HG02571 (cell line): ENCODE data around the gene GADL1.

Experiments
- ATAC-seq: cut with Tn5 transposase; IDR thresholded peaks from one replicate; pipeline ENCODE4 v1.9.1; 2021; ENCODE audit warnings: mild to moderate bottlenecking, moderate library complexity; ENCODE audit not compliant: unreplicated experiment

The GADL1 gene

DNA sequence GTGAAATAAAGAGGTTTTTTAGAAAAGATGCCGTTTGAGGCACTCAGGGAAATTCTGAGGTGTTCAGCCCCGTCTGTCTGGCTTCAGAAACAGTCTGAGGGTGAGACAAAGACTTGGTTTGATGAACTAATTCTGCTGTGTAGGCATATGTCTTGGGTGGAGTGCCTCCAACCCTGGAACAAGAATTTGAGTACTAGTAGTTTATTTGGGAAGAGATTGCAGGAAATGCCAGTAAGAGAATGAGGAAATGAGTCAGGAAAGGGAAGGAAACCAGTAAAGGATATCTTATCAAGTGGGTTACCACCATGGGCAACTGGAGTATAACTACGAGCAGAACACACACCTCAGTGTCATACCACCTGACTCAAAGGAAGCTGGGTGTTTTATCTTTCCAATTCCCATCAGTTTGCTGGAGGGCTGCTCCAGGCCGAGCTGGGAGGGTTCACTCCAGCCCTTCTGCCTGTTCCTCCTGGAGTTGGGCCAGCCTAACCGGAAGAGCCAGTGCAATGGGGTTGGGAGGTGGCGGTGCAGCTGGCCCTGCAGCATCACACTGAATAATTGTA is 212.7 kb downstream of the GADL1 start:
- no peak for ATAC-seq

DNA sequence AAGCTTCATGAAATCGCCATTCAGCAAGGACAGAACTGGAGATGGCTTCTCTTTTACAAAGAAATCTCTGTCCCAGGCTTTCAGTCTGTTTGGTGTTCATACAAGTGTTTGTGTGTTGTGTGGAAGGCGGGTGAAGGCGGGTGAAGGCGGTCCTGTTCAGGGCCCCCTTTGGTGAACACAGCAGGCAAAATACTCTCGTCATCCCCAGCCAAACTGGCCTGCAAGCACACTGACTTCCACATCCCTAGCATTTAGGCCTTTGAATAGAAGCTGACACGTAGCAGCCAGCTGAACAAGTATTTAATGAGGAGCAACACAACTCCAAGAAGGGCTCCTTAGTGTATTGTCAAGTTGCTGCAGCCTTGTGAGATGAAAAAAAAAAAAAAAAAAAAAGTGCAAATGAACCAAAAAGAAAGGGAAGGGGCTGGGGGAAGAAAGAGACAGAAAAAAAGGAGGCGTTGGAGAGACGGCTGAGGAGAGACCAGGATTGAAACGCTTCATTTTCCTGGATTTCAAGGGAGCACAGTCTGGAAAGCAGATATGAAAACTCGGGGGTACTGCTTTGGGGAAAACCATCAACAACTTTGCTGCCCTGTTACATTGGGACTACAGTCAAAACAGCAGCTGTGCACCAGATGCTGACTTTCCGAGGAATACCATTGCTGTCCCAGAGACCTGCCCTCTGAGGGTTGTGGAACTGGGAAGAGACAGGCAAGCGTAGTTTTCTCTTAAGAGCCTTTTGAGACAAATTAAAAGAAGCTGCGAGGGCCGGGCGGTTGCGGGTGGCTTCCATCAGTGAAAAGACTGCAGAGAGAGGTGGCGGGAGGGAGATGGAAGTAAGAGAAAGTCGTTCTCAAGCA is 213.4 kb downstream of the GADL1 start:
- no peak for ATAC-seq

DNA sequence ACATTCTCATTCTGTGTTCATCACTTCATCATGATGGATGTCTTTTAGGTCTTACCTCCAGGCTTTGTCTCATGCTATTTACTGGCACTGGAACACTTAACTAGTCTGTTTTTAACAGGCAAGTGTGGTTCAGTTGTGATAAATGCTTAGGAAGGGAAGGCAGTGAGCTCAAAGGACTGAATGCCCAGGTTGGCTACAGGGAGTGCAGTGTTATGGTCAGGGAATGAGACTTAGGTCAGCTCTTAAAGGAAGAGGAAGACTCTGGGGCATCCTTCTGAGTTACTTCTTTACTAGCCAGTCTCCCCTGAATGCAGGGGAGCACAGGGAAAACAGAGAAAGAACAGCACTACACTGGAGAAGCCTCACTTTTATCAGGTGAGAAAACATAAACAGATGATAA is 215.4 kb downstream of the GADL1 start:
- ATAC-seq, result no peak

DNA sequence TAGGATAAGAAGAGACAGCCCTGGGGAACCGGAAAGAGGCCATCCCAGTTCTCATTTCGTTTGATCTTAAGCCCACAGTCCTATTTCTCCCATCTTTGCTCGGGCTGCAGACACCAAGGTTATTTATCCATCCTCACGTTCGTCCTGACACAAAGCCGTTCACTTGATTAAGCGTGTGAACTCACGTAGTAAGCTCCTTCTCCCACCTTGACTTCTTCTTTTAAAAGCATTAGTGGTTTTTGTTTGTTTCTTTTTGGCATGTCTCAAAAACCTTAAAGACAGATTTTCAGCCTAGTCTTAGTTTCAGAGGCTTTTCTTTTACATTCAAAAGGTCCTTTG is 217.1 kb downstream of the GADL1 start:
- no peak for ATAC-seq

DNA sequence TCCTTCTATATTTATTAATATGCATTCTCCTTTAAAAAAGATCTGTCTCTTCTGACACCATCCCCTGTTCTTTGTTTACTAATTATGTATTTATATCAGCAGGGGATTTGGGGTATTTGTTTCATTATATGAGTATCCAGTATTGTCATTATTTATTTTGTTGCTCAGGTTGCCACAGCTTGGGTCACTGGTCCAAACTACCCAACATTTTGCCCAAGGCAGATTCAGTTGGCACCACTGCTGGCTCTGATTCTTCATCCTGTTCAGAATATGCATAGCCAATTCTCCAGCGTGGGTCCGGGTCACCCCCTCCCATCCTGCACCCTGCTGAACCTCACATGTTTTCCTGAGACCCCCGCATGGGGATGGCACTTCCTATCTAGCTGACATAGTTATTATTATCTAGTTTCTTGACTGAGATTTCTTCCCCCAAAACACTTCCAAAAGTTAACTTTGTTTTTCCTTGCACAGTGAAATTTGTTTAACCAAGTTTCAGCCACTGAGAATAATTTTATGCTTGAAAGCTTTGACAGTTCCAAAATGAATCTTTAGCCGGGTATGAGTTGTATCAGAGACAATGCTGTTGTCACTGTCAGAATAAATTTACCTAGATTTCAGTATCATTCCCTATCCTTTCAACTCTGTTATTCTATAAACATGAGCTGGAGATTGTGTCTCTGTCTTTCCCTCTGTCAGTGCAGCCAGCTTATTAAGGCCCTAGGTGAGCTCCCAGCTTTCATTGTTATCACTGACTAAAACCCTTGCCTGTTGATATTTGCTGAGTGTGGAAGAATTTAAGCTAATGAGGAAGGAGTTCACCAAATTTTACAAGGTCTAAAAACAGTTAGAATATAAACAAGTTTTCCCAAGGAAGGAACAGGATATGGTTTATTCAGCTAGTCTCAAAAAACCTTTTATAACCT is 217.8 kb downstream of the GADL1 start:
- no peak for ATAC-seq
